IMR-90 (cell line): ENCODE results near the gene GRID1. TPM values are rescaled to one million over a fixed set of nuclear protein-coding genes. Genes with fewer than 3 reads are reported as not detected.

ENCODE experiments used
- ATAC-seq: fragments of 200-7000 bp; cut with Tn5 transposase; 2 replicates; pipeline ENCODE4 v1.9.1; 2020; ENCODE audit warnings: low read depth, mild to moderate bottlenecking, moderate library complexity
- BruUV-seq: library from RNA; stranded (reverse); fragments of 400-500 nt; replicated peaks from 2 replicates; lab custom pipeline; 2021; lab: Mats Ljungman, UMichigan
- CTCF ChIA-PET: fragments of 300-600 bp; formaldehyde crosslinking; extraction: SDS; loops from one replicate; lab custom pipeline; 2021; ENCODE audit warnings: antibody characterized with exemption; lab: Yijun Ruan, JAX
- POLR2A ChIA-PET: fragments of 300-600 bp; sonication (Branson Sonifier 250); formaldehyde crosslinking; loops from one replicate; lab custom pipeline; 2022; ENCODE audit warnings: antibody characterized with exemption; ENCODE audit not compliant: unreplicated experiment; lab: Charles Lee
- DNase-seq: peaks from one replicate; pipeline ENCODE4 v3.0.0; 2013
- H2AFZ ChIP-seq: replicated peaks from 2 replicates; pipeline ENCODE3; 2013; ENCODE audit warnings: low read length, mild to moderate bottlenecking; ENCODE audit not compliant: poor library complexity
- H2AK5ac ChIP-seq: 2 replicates; pipeline ENCODE4 v1.6.1; 2013; ENCODE audit warnings: low read depth, low read length, inconsistent platforms
- H2AK9ac ChIP-seq: replicated peaks from 2 replicates; pipeline ENCODE3; 2013; ENCODE audit warnings: mild to moderate bottlenecking, low read depth, low read length, moderate library complexity; ENCODE audit not compliant: poor library complexity
- H2BK120ac ChIP-seq: 2 replicates; pipeline ENCODE4 v1.6.1; 2013; ENCODE audit warnings: low read depth, low read length, inconsistent platforms
- H2BK15ac ChIP-seq: 3 replicates; pipeline ENCODE4 v1.6.1; 2013; ENCODE audit warnings: low read depth, low read length, inconsistent platforms
- H2BK20ac ChIP-seq: 2 replicates; pipeline ENCODE4 v1.6.1; 2013; ENCODE audit warnings: low read depth, mild to moderate bottlenecking, inconsistent platforms, low read length, moderate library complexity
- H2BK5ac ChIP-seq: 2 replicates; pipeline ENCODE4 v1.6.1; 2013; ENCODE audit warnings: mild to moderate bottlenecking, low read depth, low read length, inconsistent platforms; ENCODE audit not compliant: poor library complexity, severe bottlenecking
- H3K14ac ChIP-seq: replicated peaks from 2 replicates; pipeline ENCODE4 v1.6.1; 2013; ENCODE audit warnings: low read depth, low read length, inconsistent platforms
- H3K18ac ChIP-seq: 2 replicates; pipeline ENCODE4 v1.6.1; 2013; ENCODE audit warnings: low read depth, low read length, control low read depth
- H3K23ac ChIP-seq: 2 replicates; pipeline ENCODE4 v1.6.1; 2013; ENCODE audit warnings: low read depth, low read length, inconsistent platforms
- H3K27ac ChIP-seq: 2 replicates; pipeline ENCODE4 v1.5.1; 2013; ENCODE audit warnings: mild to moderate bottlenecking, control low read depth, low read length; ENCODE audit not compliant: insufficient read depth
- H3K27me3 ChIP-seq: 2 replicates; pipeline ENCODE4 v1.6.1; 2013; ENCODE audit warnings: low read length; ENCODE audit not compliant: control insufficient read depth, insufficient read depth
- H3K36me3 ChIP-seq: 2 replicates; pipeline ENCODE4 v1.6.1; 2013; ENCODE audit warnings: low read length, mixed read lengths; ENCODE audit not compliant: control insufficient read depth, insufficient read depth
- H3K4ac ChIP-seq: 2 replicates; pipeline ENCODE4 v1.6.1; 2013; ENCODE audit warnings: low read depth, low read length, inconsistent platforms
- H3K4me1 ChIP-seq: 2 replicates; pipeline ENCODE4 v1.6.1; 2013; ENCODE audit warnings: low read length, mixed read lengths; ENCODE audit not compliant: control insufficient read depth, insufficient read depth
- H3K4me2 ChIP-seq: 2 replicates; pipeline ENCODE4 v1.6.1; 2013; ENCODE audit warnings: low read depth, mild to moderate bottlenecking, control low read depth, low read length, moderate library complexity
- H3K4me3 ChIP-seq: 2 replicates; pipeline ENCODE4 v1.5.1; 2013; ENCODE audit warnings: low read depth, mild to moderate bottlenecking, control low read depth, low read length, moderate library complexity; ENCODE audit not compliant: insufficient read depth
- H3K56ac ChIP-seq: 2 replicates; pipeline ENCODE4 v1.6.1; 2013; ENCODE audit warnings: low read length, inconsistent platforms; ENCODE audit not compliant: insufficient read depth; ENCODE audit errors: extremely low read depth
- H3K79me1 ChIP-seq, 2 experiments: 2 replicates each; pipeline ENCODE4 v1.6.1; 2013; ENCODE audit warnings: low read length in 2 of 2, inconsistent platforms in 1 of 2, low read depth in 1 of 2
- H3K9ac ChIP-seq: 2 replicates; pipeline ENCODE4 v1.6.1; 2013; ENCODE audit warnings: low read depth, low read length, control low read depth
- H3K9me1 ChIP-seq: 2 replicates; pipeline ENCODE4 v1.6.1; 2013; ENCODE audit warnings: low read length, inconsistent platforms; ENCODE audit not compliant: insufficient read depth
- H3K9me3 ChIP-seq: 2 replicates; pipeline ENCODE4 v1.6.1; 2013; ENCODE audit warnings: low read length; ENCODE audit not compliant: control insufficient read depth, insufficient read depth
- H4K20me1 ChIP-seq: 2 replicates; pipeline ENCODE4 v1.6.1; 2013; ENCODE audit warnings: low read length, inconsistent platforms; ENCODE audit not compliant: insufficient read depth
- H4K5ac ChIP-seq: 2 replicates; pipeline ENCODE4 v1.6.1; 2013; ENCODE audit warnings: mild to moderate bottlenecking, low read depth, low read length, control low read depth
- H4K8ac ChIP-seq, 2 experiments: 2 replicates each; pipeline ENCODE4 v1.6.1; 2013; ENCODE audit warnings: low read depth in 2 of 2, low read length in 2 of 2, control low read depth in 1 of 2, inconsistent platforms in 1 of 2
- H4K91ac ChIP-seq: 2 replicates; pipeline ENCODE4 v1.6.1; 2013; ENCODE audit warnings: low read depth, low read length, inconsistent platforms; ENCODE audit not compliant: insufficient read depth
- BHLHE40 ChIP-seq: fragments of 150-350 bp; IDR thresholded peaks from 2 replicates; pipeline ENCODE4 v1.6.1; 2016; ENCODE audit warnings: mild to moderate bottlenecking, low read depth, low read length
- CEBPB ChIP-seq: IDR thresholded peaks from 2 replicates; pipeline ENCODE4 v1.6.1; 2012; ENCODE audit warnings: low read depth, low read length, improper control_type of control experiment
- CHD1 ChIP-seq: IDR thresholded peaks from 2 replicates; pipeline ENCODE4 v1.6.1; 2012; ENCODE audit warnings: low read depth, low read length, improper control_type of control experiment
- FOS ChIP-seq: fragments of 150-350 bp; IDR thresholded peaks from 2 replicates; pipeline ENCODE4 v1.6.1; 2016; ENCODE audit warnings: low read depth, low read length
- MAFK ChIP-seq: IDR thresholded peaks from 2 replicates; pipeline ENCODE4 v1.6.1; 2012; ENCODE audit warnings: low read depth, low read length, improper control_type of control experiment
- MAZ ChIP-seq: IDR thresholded peaks from 2 replicates; pipeline ENCODE4 v1.6.1; 2012; ENCODE audit warnings: low read depth, mild to moderate bottlenecking, low read length, improper control_type of control experiment, moderate library complexity, borderline replicate concordance
- MXI1 ChIP-seq: IDR thresholded peaks from 2 replicates; pipeline ENCODE4 v1.6.1; 2012; ENCODE audit warnings: low read depth, mild to moderate bottlenecking, low read length, moderate library complexity, borderline replicate concordance
- NFE2L2 ChIP-seq: fragments of 150-350 bp; IDR thresholded peaks from 2 replicates; pipeline ENCODE4 v1.6.1; 2016; ENCODE audit warnings: low read depth, mild to moderate bottlenecking, low read length
- POLR2A ChIP-seq: IDR thresholded peaks from 2 replicates; pipeline ENCODE4 v1.6.1; 2012; ENCODE audit warnings: mild to moderate bottlenecking, low read depth, low read length
- RAD21 ChIP-seq: IDR thresholded peaks from 2 replicates; pipeline ENCODE4 v1.6.1; 2012; ENCODE audit warnings: low read length, improper control_type of control experiment
- RCOR1 ChIP-seq: IDR thresholded peaks from 2 replicates; pipeline ENCODE4 v1.6.1; 2012; ENCODE audit warnings: mild to moderate bottlenecking, low read length, improper control_type of control experiment; ENCODE audit not compliant: insufficient replicate concordance
- RFX5 ChIP-seq: IDR thresholded peaks from 2 replicates; pipeline ENCODE4 v1.8.0; 2012; ENCODE audit warnings: low read depth, mild to moderate bottlenecking, low read length, moderate library complexity
- SMC3 ChIP-seq: fragments of 150-350 bp; IDR thresholded peaks from 2 replicates; pipeline ENCODE4 v1.6.1; 2016; ENCODE audit warnings: low read depth, mild to moderate bottlenecking, antibody characterized with exemption, low read length, moderate library complexity
- WGBS, 2 experiments: methylation state at CpG; one replicate each; pipeline versions ENCODE4 v1.1.5 to v1.1.7; 2013; ENCODE audit warnings: missing lambda C conversion rate in 2 of 2; ENCODE audit not compliant: insufficient read length in 1 of 2; ENCODE audit errors: extremely low coverage in 2 of 2; 5-methylcytosine and 5-hydroxymethylcytosine counted together
- dilution Hi-C: fragments of 300-500 bp; cut with HindIII; formaldehyde crosslinking; loops from one replicate; pipeline ENCODE4 v1.14.3; 2018; ENCODE audit warnings: low sequenced_read_pairs; ENCODE audit not compliant: unreplicated experiment
- in situ Hi-C: fragments of 300-500 bp; cut with MboI; formaldehyde crosslinking; loops from 3 replicates; pipeline ENCODE4 v1.14.3; 2019; ENCODE audit warnings: low sequenced_read_pairs, inconsistent platforms, mixed read lengths
- intact Hi-C: fragments of 100-400 bp; cut with micrococcal nuclease; formaldehyde crosslinking; loops from 2 replicates; pipeline ENCODE4 v1.10.0; 2022
- polyA plus RNA-seq, 3 experiments: library from polyadenylated mRNA; depleted of rRNA; stranded (reverse); fragments of >200 nt; gene quantifications; 2 replicates each; pipeline ENCODE4 v1.2.3, GENCODE V29; 2012; ENCODE audit warnings: low replicate concordance in 1 of 3
- total RNA-seq: library from RNA; depleted of rRNA; stranded (reverse); fragments of >200 nt; gene quantifications from 2 replicates; pipeline ENCODE4 v1.2.3, GENCODE V29; 2012
- TF ChIP-seq, protein P1 (sequence below): fragments of 150-350 bp; IDR thresholded peaks from 2 replicates; pipeline ENCODE4 v1.6.1; 2017; ENCODE audit warnings: mild to moderate bottlenecking, antibody characterized with exemption, low read length, low read depth
- TF ChIP-seq, protein P2 (sequence below): fragments of 150-350 bp; IDR thresholded peaks from 2 replicates; pipeline ENCODE4 v1.6.1; 2016; ENCODE audit warnings: low read depth, mild to moderate bottlenecking, low read length, moderate library complexity, borderline replicate concordance
- TF ChIP-seq, protein P3 (sequence below): conservative IDR thresholded peaks from 2 replicates; pipeline ENCODE4 v1.5.1; 2012; ENCODE audit warnings: mild to moderate bottlenecking, low read depth, low read length, improper control_type of control experiment

Gene GRID1
- total and polyA plus RNA-seq, 2 of the 4 experiments (the other 2 are of a cell fraction): not detected

DNA sequence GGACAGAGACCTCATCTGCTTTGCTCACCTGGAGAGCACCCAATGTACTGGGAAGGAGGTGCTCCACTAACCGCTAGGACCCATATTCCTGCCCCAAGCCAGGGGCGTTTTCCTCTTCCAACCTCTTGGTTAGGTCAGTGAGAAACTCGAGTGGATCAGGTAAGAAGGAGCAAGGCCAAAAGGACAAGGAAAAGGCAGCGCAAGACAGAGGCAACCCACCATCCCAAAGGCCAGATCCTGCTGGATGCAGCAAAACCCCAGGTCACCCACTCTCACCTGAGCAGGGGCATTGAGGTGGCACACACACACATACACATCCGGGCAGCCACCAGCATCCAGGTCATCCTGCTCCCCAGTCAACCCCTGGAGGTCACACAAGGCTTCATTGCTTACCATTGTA is 105.1 kb downstream of the GRID1 start:
- Histone ChIP-seq H3K14ac (no peak overlapping the region), H4K91ac (no peak overlapping the region), H2BK5ac (no peak overlapping the region), H2BK120ac (no peak overlapping the region), H2AFZ (no peak overlapping the region), H3K4me1 (no peaks in the 10 kb centered on the region), H4K20me1 (no peaks in the 10 kb centered on the region), H3K36me3 (no peaks in the 10 kb centered on the region), H3K9me3 (no peaks in the 10 kb centered on the region), H2BK15ac (no peak overlapping the region), H3K56ac (no peak overlapping the region), H4K8ac (no peak overlapping the region), H2AK9ac (no peak overlapping the region), H3K4me2 (no peak overlapping the region), H3K18ac (no peak overlapping the region), H3K27ac (no peak overlapping the region), H3K4ac (no peak overlapping the region), H3K9ac (no peak overlapping the region), H4K5ac (no peak overlapping the region), H3K9me1 (no peaks in the 10 kb centered on the region), H3K23ac (no peak overlapping the region), H2AK5ac (no peak overlapping the region), H3K79me1 (no peaks in the 10 kb centered on the region), H3K27me3 (no peaks in the 10 kb centered on the region; the same call in 1 of the 2 replicates), H2BK20ac (no peak overlapping the region), H3K4me3 (no peak overlapping the region)
- WGBS, 2 experiments: 50% methylated on average over 1 of the region's 5 CpGs; no CpG with 5 or more reads in 1 of the 2 experiments
- ATAC-seq (no peak), DNase-seq (no peak)
- in situ Hi-C loops: no loop called here
- POLR2A ChIA-PET: no interaction called here
- BruUV-seq: no TSS peak
- dilution Hi-C loops: no loop called here
- CTCF ChIA-PET: no interaction called here
- TF ChIP-seq, protein P1, sequence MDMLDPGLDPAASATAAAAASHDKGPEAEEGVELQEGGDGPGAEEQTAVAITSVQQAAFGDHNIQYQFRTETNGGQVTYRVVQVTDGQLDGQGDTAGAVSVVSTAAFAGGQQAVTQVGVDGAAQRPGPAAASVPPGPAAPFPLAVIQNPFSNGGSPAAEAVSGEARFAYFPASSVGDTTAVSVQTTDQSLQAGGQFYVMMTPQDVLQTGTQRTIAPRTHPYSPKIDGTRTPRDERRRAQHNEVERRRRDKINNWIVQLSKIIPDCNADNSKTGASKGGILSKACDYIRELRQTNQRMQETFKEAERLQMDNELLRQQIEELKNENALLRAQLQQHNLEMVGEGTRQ: no peak
- TF ChIP-seq MAFK (no peak), CEBPB (no peak), CHD1 (no peak), MAZ (no peak), POLR2A (no peak), SMC3 (no peak), BHLHE40 (no peak), MXI1 (no peak), FOS (no peak), RFX5 (no peak), RAD21 (no peak), NFE2L2 (no peak), RCOR1 (no peak)
- TF ChIP-seq, protein P2, sequence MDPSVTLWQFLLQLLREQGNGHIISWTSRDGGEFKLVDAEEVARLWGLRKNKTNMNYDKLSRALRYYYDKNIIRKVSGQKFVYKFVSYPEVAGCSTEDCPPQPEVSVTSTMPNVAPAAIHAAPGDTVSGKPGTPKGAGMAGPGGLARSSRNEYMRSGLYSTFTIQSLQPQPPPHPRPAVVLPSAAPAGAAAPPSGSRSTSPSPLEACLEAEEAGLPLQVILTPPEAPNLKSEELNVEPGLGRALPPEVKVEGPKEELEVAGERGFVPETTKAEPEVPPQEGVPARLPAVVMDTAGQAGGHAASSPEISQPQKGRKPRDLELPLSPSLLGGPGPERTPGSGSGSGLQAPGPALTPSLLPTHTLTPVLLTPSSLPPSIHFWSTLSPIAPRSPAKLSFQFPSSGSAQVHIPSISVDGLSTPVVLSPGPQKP: no peak
- TF ChIP-seq, protein P3, sequence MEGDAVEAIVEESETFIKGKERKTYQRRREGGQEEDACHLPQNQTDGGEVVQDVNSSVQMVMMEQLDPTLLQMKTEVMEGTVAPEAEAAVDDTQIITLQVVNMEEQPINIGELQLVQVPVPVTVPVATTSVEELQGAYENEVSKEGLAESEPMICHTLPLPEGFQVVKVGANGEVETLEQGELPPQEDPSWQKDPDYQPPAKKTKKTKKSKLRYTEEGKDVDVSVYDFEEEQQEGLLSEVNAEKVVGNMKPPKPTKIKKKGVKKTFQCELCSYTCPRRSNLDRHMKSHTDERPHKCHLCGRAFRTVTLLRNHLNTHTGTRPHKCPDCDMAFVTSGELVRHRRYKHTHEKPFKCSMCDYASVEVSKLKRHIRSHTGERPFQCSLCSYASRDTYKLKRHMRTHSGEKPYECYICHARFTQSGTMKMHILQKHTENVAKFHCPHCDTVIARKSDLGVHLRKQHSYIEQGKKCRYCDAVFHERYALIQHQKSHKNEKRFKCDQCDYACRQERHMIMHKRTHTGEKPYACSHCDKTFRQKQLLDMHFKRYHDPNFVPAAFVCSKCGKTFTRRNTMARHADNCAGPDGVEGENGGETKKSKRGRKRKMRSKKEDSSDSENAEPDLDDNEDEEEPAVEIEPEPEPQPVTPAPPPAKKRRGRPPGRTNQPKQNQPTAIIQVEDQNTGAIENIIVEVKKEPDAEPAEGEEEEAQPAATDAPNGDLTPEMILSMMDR: no peak
- intact Hi-C loops: no loop called here
